Thymus (tissue), 11 donors: ENCODE results near the gene SLC26A8. TPM values are rescaled to one million over a fixed set of nuclear protein-coding genes. Genes with fewer than 3 reads are reported as not detected.
"Not testable (repeated sequence)": the region's sequence is repeated elsewhere in the genome, so short reads cannot be mapped to it uniquely, and the experiment has no call there.

Experiments used
- DNase-seq, 9 donors: peaks; one replicate each; pipeline ENCODE4 v3.0.0-alpha.2; 2013; ENCODE audit warnings: low spot score in 9 of 9, low read depth in 6 of 9, missing footprints in 1 of 9
- H3K27ac ChIP-seq, 2 donors: one replicate each; pipeline ENCODE4 v1.5.1; 2013; ENCODE audit warnings: control low read depth in 1 of 2, low read depth in 1 of 2, low read length in 1 of 2, mild to moderate bottlenecking in 1 of 2, moderate library complexity in 1 of 2
- H3K27me3 ChIP-seq, 2 donors: one replicate each; pipeline ENCODE4 v1.5.1; 2013; ENCODE audit warnings: low read length in 1 of 2; ENCODE audit not compliant: control insufficient read depth in 2 of 2, insufficient read depth in 1 of 2
- H3K36me3 ChIP-seq, 2 donors: one replicate each; pipeline ENCODE4 v1.5.1; 2013; ENCODE audit warnings: low read length in 1 of 2, mild to moderate bottlenecking in 1 of 2, moderate library complexity in 1 of 2; ENCODE audit not compliant: control insufficient read depth in 2 of 2, insufficient read depth in 2 of 2
- H3K4me1 ChIP-seq, 2 donors: one replicate each; pipeline ENCODE4 v1.5.1; 2013; ENCODE audit warnings: low read length in 2 of 2; ENCODE audit not compliant: control insufficient read depth in 2 of 2, insufficient read depth in 2 of 2
- H3K4me3 ChIP-seq, 2 donors: one replicate each; pipeline ENCODE4 v1.5.1; 2013; ENCODE audit warnings: low read length in 2 of 2, control low read depth in 1 of 2, mild to moderate bottlenecking in 1 of 2
- H3K9me3 ChIP-seq, 2 donors: one replicate each; pipeline ENCODE4 v1.5.1; 2013; ENCODE audit warnings: low read length in 1 of 2, mild to moderate bottlenecking in 1 of 2; ENCODE audit not compliant: control insufficient read depth in 2 of 2, insufficient read depth in 1 of 2
- WGBS: extraction: QIAGEN DNeasy Blood & Tissue Kit; methylation state at CpG from one replicate; pipeline ENCODE4 v1.1.7; 2013; 5-methylcytosine and 5-hydroxymethylcytosine counted together
- polyA plus RNA-seq: library from polyadenylated mRNA; stranded (reverse); fragments of 200-250 nt; gene quantifications from one replicate; pipeline ENCODE4 v1.2.3, GENCODE V29; 2013
- total RNA-seq: library from RNA; stranded (reverse); fragments of 120-200 nt; gene quantifications from one replicate; pipeline ENCODE4 v1.2.4, GENCODE V29; 2013
- donor health status: healthy.

Gene SLC26A8
- total and polyA plus RNA-seq, 2 donors: 0.09 to 0.11 TPM

- H3K4me3 ChIP-seq, H3K27me3 ChIP-seq, H3K9me3 ChIP-seq, DNase-seq, H3K27ac ChIP-seq, H3K4me1 ChIP-seq, H3K36me3 ChIP-seq: not testable (repeated sequence)
- 98% methylated on average over 9 of the region's 9 CpGs for WGBS
Measured at GRCh38 chr6:35988047-35988446, 36.4 kb downstream of the SLC26A8 start.

GRCh38 chr6:35984701-35985100 is 39.7 kb downstream of the SLC26A8 start:
- no peaks in the 10 kb centered on the region for H3K4me1 ChIP-seq
- DNase-seq: no peak
- H3K4me3 ChIP-seq: no peak overlapping the region
- H3K27ac ChIP-seq: no peak overlapping the region
- no peaks in the 10 kb centered on the region for H3K36me3 ChIP-seq
- no peaks in the 10 kb centered on the region for H3K9me3 ChIP-seq
- H3K27me3 ChIP-seq: no peaks in the 10 kb centered on the region
- 97% methylated on average over 4 of the region's 4 CpGs for WGBS

GRCh38 chr6:35980991-35981645 is 43.3 kb downstream of the SLC26A8 start:
- Histone ChIP-seq H3K27me3 (no peaks in the 10 kb centered on the region), H3K36me3 (no peaks in the 10 kb centered on the region), H3K27ac (no peak overlapping the region), H3K9me3 (no peaks in the 10 kb centered on the region), H3K4me3 (no peak overlapping the region), H3K4me1 (no peaks in the 10 kb centered on the region)
- DNase-seq: no peak
- 98% methylated on average over 6 of the region's 6 CpGs for WGBS

GRCh38 chr6:35980126-35980525 is 44.3 kb downstream of the SLC26A8 start:
- not testable (repeated sequence) for H3K27ac ChIP-seq, DNase-seq, H3K36me3 ChIP-seq, H3K4me3 ChIP-seq, H3K4me1 ChIP-seq, H3K27me3 ChIP-seq, H3K9me3 ChIP-seq
- 99% methylated on average over 1 of the region's 1 CpG for whole genome bisulfite sequencing

- H3K27ac ChIP-seq: no peak overlapping the region
- no peaks in the 10 kb centered on the region for H3K4me1 ChIP-seq
- no peaks in the 10 kb centered on the region for H3K27me3 ChIP-seq
- no peaks in the 10 kb centered on the region for H3K9me3 ChIP-seq
- WGBS: over 99% methylated on average over 4 of the region's 4 CpGs
- no peak for DNase-seq
- no peak overlapping the region for H3K4me3 ChIP-seq
- no peaks in the 10 kb centered on the region for H3K36me3 ChIP-seq
Measured at GRCh38 chr6:35977308-35977707, 47.1 kb downstream of the SLC26A8 start.

GRCh38 chr6:35973670-35974222 is 50.7 kb downstream of the SLC26A8 start:
- H3K4me3 ChIP-seq: no peak overlapping the region
- H3K4me1 ChIP-seq: no peaks in the 10 kb centered on the region
- no peaks in the 10 kb centered on the region for H3K27me3 ChIP-seq
- no peaks in the 10 kb centered on the region for H3K9me3 ChIP-seq
- DNase-seq: no peak
- H3K27ac ChIP-seq: no peak overlapping the region
- 90% methylated on average over 9 of the region's 9 CpGs for WGBS
- no peaks in the 10 kb centered on the region for H3K36me3 ChIP-seq

- Histone ChIP-seq H3K9me3 (no peaks in the 10 kb centered on the region), H3K4me1 (no peaks in the 10 kb centered on the region), H3K4me3 (no peak overlapping the region), H3K27me3 (no peaks in the 10 kb centered on the region), H3K27ac (no peak overlapping the region), H3K36me3 (no peaks in the 10 kb centered on the region)
- DNase-seq: no peak
- 96% methylated on average over 7 of the region's 7 CpGs for WGBS
Measured at GRCh38 chr6:35972471-35973367, 51.7 kb downstream of the SLC26A8 start.

GRCh38 chr6:35970181-35970580 is 54.3 kb downstream of the SLC26A8 start:
- H3K4me1 ChIP-seq: no peaks in the 10 kb centered on the region
- H3K27ac ChIP-seq: no peak overlapping the region
- H3K27me3 ChIP-seq: no peaks in the 10 kb centered on the region
- WGBS: 94% methylated on average over 4 of the region's 4 CpGs
- DNase-seq: no peak
- no peaks in the 10 kb centered on the region for H3K9me3 ChIP-seq
- H3K36me3 ChIP-seq: no peaks in the 10 kb centered on the region
- H3K4me3 ChIP-seq: no peak overlapping the region

- H3K36me3 ChIP-seq: no peaks in the 10 kb centered on the region
- no peak overlapping the region for H3K4me3 ChIP-seq
- no peak overlapping the region for H3K27ac ChIP-seq
- DNase-seq: no peak
- no peaks in the 10 kb centered on the region for H3K9me3 ChIP-seq
- H3K27me3 ChIP-seq: no peaks in the 10 kb centered on the region
- no peaks in the 10 kb centered on the region for H3K4me1 ChIP-seq
Measured at GRCh38 chr6:35969646-35970045, 54.8 kb downstream of the SLC26A8 start.
